SIG-M5 treated with dmso at 0.1 percent for 504 hours (cell line): ENCODE measurements around the gene PEX10.
A peak's percentile ranks its signal among the peaks of the same experiment; 100 is the strongest.
"Not testable (repeated sequence)": the region's sequence is repeated elsewhere in the genome, so short reads cannot be mapped to it uniquely, and the experiment has no call there.

Source experiments
- DNase-seq: peaks from one replicate; lab custom pipeline; 2025; ENCODE audit not compliant: unreplicated experiment; lab: John Stamatoyannopoulos, UW

PEX10 gene

GRCh38 chr1:2412395-2412772 lies at the start of gene PEX10:
PEX10 (minus strand) TSS chr1:2412564; CDS start chr1:2412502, 62 bp downstream.
- DNase-seq = peak; percentile 91

- DNase-seq = no peak
Measured at GRCh38 chr1:2460996-2461751, 48.8 kb upstream of the PEX10 start.

GRCh38 chr1:2460203-2460602 lies 47.8 kb upstream of the PEX10 start:
- DNase-seq = no peak

GRCh38 chr1:2459757-2460156 lies 47.4 kb upstream of the PEX10 start:
- DNase-seq = no peak

- DNase-seq = not testable (repeated sequence)
Measured at GRCh38 chr1:2459102-2459753, 46.9 kb upstream of the PEX10 start.

- DNase-seq = no peak
Measured at GRCh38 chr1:2458687-2459086, 46.3 kb upstream of the PEX10 start.

- no peak for DNase-seq
Measured at GRCh38 chr1:2457444-2457843, 45.1 kb upstream of the PEX10 start.

- no peak for DNase-seq
Measured at GRCh38 chr1:2455757-2456156, 43.4 kb upstream of the PEX10 start.

GRCh38 chr1:2454227-2454626 lies 41.9 kb upstream of the PEX10 start:
- no peak for DNase-seq

- DNase-seq = no peak
Measured at GRCh38 chr1:2452932-2453315, 40.6 kb upstream of the PEX10 start.

- no peak for DNase-seq
Measured at GRCh38 chr1:2452201-2452931, 40.0 kb upstream of the PEX10 start.

GRCh38 chr1:2451741-2452140 lies 39.4 kb upstream of the PEX10 start:
- DNase-seq = no peak

GRCh38 chr1:2449636-2450454 lies 37.5 kb upstream of the PEX10 start:
- DNase-seq = no peak

GRCh38 chr1:2448098-2448445 lies 35.7 kb upstream of the PEX10 start:
- DNase-seq = no peak

GRCh38 chr1:2447276-2448097 lies 35.1 kb upstream of the PEX10 start:
- no peak for DNase-seq

- no peak for DNase-seq
Measured at GRCh38 chr1:2446861-2447260, 34.5 kb upstream of the PEX10 start.

- no peak for DNase-seq
Measured at GRCh38 chr1:2446394-2446793, 34.0 kb upstream of the PEX10 start.

GRCh38 chr1:2445823-2446215 lies 33.5 kb upstream of the PEX10 start:
- DNase-seq = no peak

GRCh38 chr1:2445162-2445822 lies 32.9 kb upstream of the PEX10 start:
- DNase-seq = no peak

GRCh38 chr1:2444138-2444591 lies 31.8 kb upstream of the PEX10 start:
- DNase-seq = no peak
